WERI-Rb-1 (cell line): ENCODE measurements around the gene DNAJB6.

Experiments used
- DNase-seq: peaks from one replicate; pipeline ENCODE4 v3.0.0-alpha.2; 2020
- H3K27ac ChIP-seq: fragments of 250-450 bp; sonication (Bioruptor Pico); 2 replicates; pipeline ENCODE4 v1.5.1; 2020; ENCODE audit warnings: mild to moderate bottlenecking, moderate library complexity
- H3K27me3 ChIP-seq: fragments of 250-450 bp; sonication (Bioruptor Pico); 2 replicates; pipeline ENCODE4 v1.5.1; 2021; ENCODE audit warnings: mild to moderate bottlenecking, low read depth, moderate library complexity; ENCODE audit not compliant: insufficient read depth, severe bottlenecking
- H3K36me3 ChIP-seq: fragments of 250-450 bp; sonication (Bioruptor Pico); 2 replicates; pipeline ENCODE4 v1.5.1; 2020; ENCODE audit warnings: mild to moderate bottlenecking, moderate library complexity
- H3K4me3 ChIP-seq: 2 replicates; pipeline ENCODE4 v1.5.1; 2011; ENCODE audit warnings: low read depth, mild to moderate bottlenecking, control low read depth, low read length
- H3K9me3 ChIP-seq: fragments of 250-450 bp; sonication (Bioruptor Pico); 2 replicates; pipeline ENCODE4 v1.5.1; 2021; ENCODE audit warnings: mild to moderate bottlenecking, moderate library complexity; ENCODE audit not compliant: severe bottlenecking
- TF ChIP-seq, protein P1 (sequence below): IDR thresholded peaks from 2 replicates; pipeline ENCODE4 v1.5.1; 2011; ENCODE audit warnings: low read depth, mild to moderate bottlenecking, control low read depth, inconsistent platforms, low read length

DNAJB6 gene

DNA sequence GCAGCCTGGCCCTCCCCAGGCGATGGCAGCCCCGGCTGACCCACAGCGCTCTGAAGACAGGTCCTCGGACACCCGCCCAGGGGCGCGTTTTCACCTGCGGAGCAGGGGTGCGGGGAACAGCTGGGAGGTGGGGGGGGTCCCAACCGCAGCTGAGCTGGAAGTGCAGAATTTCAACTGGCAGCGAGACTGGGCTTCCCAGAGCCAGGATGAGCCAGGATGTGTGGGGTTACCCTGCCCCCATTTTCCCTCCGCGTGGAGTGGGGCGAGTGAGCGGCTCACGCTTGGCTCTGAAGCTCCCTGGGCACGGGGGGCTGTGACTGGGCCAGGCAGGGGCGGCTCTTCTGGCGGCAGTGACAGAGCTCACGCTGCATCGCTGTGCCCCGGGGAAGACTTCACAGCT is 70.2 kb downstream of the DNAJB6 start:
- no peak overlapping the region for H3K4me3 ChIP-seq
- no peak overlapping the region for H3K27ac ChIP-seq
- peaks cover 12% of the 10 kb centered on the region for H3K36me3 ChIP-seq
- TF ChIP-seq, protein P1, sequence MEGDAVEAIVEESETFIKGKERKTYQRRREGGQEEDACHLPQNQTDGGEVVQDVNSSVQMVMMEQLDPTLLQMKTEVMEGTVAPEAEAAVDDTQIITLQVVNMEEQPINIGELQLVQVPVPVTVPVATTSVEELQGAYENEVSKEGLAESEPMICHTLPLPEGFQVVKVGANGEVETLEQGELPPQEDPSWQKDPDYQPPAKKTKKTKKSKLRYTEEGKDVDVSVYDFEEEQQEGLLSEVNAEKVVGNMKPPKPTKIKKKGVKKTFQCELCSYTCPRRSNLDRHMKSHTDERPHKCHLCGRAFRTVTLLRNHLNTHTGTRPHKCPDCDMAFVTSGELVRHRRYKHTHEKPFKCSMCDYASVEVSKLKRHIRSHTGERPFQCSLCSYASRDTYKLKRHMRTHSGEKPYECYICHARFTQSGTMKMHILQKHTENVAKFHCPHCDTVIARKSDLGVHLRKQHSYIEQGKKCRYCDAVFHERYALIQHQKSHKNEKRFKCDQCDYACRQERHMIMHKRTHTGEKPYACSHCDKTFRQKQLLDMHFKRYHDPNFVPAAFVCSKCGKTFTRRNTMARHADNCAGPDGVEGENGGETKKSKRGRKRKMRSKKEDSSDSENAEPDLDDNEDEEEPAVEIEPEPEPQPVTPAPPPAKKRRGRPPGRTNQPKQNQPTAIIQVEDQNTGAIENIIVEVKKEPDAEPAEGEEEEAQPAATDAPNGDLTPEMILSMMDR = no peak
- no peaks in the 10 kb centered on the region for H3K27me3 ChIP-seq
- DNase-seq = no peak
- H3K9me3 ChIP-seq = no peaks in the 10 kb centered on the region

DNA sequence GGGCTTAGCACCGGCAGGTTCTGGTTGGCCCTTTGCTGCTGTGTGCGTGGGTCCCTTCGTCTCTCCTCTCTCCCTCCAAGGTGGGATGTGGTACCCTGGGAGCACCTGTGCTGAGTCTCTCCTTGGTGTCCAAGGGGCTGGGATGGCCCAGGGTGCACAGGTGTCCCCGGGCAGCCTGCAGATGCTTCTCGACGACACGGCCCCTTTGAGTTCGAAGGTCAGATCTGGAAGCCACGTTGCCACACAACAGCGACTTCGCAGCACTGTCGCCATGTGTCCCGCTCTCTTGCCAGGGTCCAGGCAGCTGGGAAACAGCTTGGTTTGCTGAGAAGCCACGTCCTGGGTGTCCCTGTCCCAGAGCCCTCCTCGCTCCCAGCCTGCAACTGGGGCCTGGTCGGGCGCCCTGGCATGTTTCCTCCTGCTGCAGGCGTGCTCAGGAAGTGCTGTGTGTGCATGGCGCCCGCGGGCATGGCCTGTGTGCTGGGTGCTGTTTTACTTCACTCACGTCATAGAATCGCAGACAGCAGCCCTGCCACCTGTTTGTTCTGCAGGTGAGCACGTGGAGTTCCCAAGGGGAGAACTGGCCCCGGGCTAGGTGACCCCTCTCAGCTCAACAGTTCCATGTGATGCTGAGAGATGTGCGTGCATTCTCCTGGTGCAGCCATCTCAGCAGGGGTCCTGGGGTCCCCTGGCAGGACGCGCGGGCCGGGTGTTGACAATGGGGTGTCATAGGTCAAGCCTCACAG is 70.9 kb downstream of the DNAJB6 start:
- H3K27me3 ChIP-seq = no peaks in the 10 kb centered on the region

DNA sequence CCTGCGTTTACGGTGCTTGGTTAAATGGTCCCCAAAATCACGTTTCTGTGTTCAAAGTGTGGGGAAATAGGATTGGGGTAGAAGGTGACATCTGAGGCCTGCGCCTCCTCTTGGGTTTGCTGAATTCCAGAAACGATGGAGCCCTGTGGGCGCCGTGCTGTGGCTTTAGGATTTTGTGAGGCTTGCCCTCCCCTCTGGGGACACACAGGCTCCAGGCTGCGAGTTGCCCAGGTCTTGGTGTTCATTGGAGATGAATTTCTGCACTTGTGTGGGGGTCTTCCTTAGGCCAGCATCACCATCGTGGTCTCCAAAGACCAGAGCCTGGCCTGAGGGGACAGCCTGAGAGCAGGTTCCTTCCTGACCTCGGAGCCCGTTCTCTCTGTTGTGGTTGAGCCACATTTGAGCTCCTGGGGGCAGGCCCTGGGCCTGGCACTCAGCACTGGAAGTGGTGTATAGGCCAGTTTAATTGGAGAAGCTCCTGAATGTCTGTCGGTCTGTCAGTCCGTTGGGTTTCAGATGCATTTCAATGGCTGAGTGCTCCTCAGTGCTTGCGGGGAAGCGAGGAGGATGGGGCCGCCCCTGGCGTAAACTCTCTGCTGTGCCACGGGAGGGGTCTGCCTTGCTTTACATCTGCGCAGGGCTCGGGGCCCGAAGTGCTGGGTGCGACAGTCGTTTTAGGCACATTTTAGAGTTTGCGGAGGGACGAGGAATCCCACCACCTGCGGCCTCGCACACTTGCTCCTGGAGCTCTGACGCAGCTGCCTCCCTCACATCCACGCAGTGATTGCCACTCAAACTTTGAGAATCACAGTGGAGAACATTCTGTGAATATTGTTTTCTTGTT is 71.7 kb downstream of the DNAJB6 start:
- TF ChIP-seq, protein P1 = no peak
- no peak overlapping the region for H3K27ac ChIP-seq
- no peaks in the 10 kb centered on the region for H3K27me3 ChIP-seq
- no peak overlapping the region for H3K4me3 ChIP-seq
- no peaks in the 10 kb centered on the region for H3K9me3 ChIP-seq
- no peak for DNase-seq
- H3K36me3 ChIP-seq = peaks cover 12% of the 10 kb centered on the region

More for the DNA sequence above, 70.9 kb downstream of the DNAJB6 start:
- Histone ChIP-seq H3K4me3 (no peak overlapping the region), H3K9me3 (no peaks in the 10 kb centered on the region), H3K36me3 (peaks cover 12% of the 10 kb centered on the region), H3K27ac (no peak overlapping the region)
- TF ChIP-seq, protein P1 = no peak
- DNase-seq = no peak

DNA sequence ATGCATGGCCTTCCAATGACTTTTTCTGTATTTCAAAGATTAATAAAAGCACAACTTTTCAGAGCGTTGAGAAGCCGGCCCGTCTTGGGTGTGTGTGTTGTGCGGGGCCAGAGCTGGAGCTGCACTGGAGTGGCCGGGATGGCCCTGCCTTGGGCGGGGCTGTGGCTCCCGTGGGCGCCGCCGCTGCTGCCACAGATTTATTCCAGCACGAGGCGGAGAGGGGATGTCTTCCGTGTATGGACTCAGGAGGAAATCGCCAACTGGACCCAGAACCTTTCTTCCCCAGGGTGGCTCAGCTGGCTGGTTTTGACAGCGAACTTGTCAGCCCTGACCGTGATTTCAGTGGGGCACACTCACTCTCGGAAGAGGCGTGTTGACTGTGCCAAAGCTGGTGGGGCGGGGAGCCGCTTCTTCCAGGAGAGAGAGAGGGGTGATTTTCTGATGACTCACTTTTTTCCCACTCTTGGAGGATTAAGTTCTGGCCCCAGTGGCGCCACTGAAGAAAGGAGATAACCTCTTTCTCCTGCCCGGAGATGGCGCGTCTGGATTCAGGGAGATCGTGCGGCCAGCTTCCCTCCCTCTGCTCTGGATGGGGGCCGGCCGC is 72.4 kb downstream of the DNAJB6 start:
- no peak for DNase-seq
- no peaks in the 10 kb centered on the region for H3K9me3 ChIP-seq
- H3K36me3 ChIP-seq = peaks cover 12% of the 10 kb centered on the region
- H3K27ac ChIP-seq = no peak overlapping the region
- TF ChIP-seq, protein P1 = no peak
- H3K4me3 ChIP-seq = no peak overlapping the region
- no peaks in the 10 kb centered on the region for H3K27me3 ChIP-seq

DNA sequence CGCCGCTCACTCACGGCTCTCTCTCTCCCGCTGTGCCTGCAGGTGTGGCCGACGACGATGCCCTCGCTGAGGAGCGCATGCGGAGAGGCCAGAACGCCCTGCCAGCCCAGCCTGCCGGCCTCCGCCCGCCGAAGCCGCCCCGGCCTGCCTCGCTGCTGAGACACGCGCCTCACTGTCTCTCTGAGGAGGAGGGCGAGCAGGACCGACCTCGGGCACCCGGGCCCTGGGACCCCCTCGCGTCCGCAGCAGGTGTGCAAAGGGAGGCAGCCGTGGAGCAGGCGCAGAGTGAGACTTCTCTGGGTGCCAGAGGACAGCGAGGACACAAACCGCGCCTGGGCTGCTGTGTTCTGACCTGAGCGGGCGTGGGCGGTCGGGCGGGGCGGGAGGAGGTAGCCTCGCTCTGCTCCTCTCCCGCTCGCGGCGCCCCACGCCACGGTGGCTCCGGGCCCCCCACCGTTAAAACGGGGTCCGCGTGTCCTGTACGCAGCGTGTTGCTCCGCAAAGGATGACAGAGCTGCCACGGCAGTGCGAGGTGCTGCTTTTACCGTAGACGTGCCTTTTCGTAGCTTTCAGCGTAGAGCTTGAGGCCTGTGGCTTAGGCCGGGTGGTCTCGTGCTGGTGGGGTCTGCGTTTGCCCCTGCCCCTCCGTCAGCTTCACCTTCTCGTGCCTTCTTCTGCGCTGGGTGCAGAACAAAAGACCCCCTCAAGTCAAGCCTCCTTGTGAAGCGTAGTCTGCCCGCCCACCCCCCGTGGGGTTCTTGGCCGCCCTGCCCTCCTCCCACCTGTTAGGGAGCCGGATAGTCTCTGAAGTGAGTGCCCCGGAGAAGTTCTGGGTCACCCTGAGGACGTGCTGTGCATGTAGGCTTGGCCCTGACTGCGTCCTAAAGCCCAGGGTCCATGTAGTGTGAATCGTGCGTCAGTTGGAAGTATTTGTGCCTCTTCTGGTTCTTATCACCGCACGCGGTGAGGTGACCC is 73.2 kb downstream of the DNAJB6 start:
- H3K27ac ChIP-seq = no peak overlapping the region
- H3K9me3 ChIP-seq = no peaks in the 10 kb centered on the region
- no peaks in the 10 kb centered on the region for H3K27me3 ChIP-seq
- peaks cover 12% of the 10 kb centered on the region for H3K36me3 ChIP-seq
- TF ChIP-seq, protein P1 = no peak
- no peak overlapping the region for H3K4me3 ChIP-seq
- DNase-seq = no peak
